Liver (tissue), 9 donors: ENCODE measurements around the gene CRACR2A. TPM values are rescaled to one million over a fixed set of nuclear protein-coding genes. Genes with fewer than 3 reads are reported as not detected.

Experiments
- DNase-seq: peaks from one replicate; pipeline ENCODE4 v3.0.0-alpha.2; 2017; ENCODE audit warnings: low spot score
- H3K27ac ChIP-seq, 2 donors: one replicate each; pipeline ENCODE4 v1.7.0; 2013; ENCODE audit warnings: inconsistent platforms in 2 of 2, low read length in 2 of 2, control low read depth in 1 of 2, low read depth in 1 of 2, mild to moderate bottlenecking in 1 of 2
- H3K27me3 ChIP-seq, 4 donors: one replicate each; pipeline versions ENCODE4 v1.6.1 to v1.7.0; 2013; ENCODE audit warnings: low read length in 3 of 4, inconsistent platforms in 1 of 4, mild to moderate bottlenecking in 1 of 4, moderate library complexity in 1 of 4; ENCODE audit not compliant: control insufficient read depth in 4 of 4, insufficient read depth in 4 of 4
- H3K36me3 ChIP-seq, 4 donors: one replicate each; pipeline versions ENCODE4 v1.6.1 to v1.7.0; 2013; ENCODE audit warnings: low read length in 3 of 4, mild to moderate bottlenecking in 3 of 4, low read depth in 1 of 4, moderate library complexity in 1 of 4; ENCODE audit not compliant: control insufficient read depth in 4 of 4, insufficient read depth in 3 of 4
- H3K4me1 ChIP-seq, 4 donors: one replicate each; pipeline versions ENCODE4 v1.6.1 to v1.7.0; 2013; ENCODE audit warnings: low read length in 3 of 4, mild to moderate bottlenecking in 3 of 4, moderate library complexity in 1 of 4; ENCODE audit not compliant: control insufficient read depth in 4 of 4, insufficient read depth in 4 of 4
- H3K4me3 ChIP-seq, 3 donors: one replicate each; pipeline versions ENCODE4 v1.6.1 to v1.7.0; 2013; ENCODE audit warnings: low read length in 3 of 3, control low read depth in 1 of 3, low read depth in 1 of 3, mild to moderate bottlenecking in 1 of 3
- H3K9ac ChIP-seq, 2 donors: one replicate each; pipeline ENCODE4 v1.7.0; 2013; ENCODE audit warnings: low read length in 2 of 2, mild to moderate bottlenecking in 2 of 2, moderate library complexity in 2 of 2, control low read depth in 1 of 2, low read depth in 1 of 2
- H3K9me3 ChIP-seq, 4 donors: one replicate each; pipeline versions ENCODE4 v1.6.1 to v1.7.0; 2013; ENCODE audit warnings: low read length in 3 of 4; ENCODE audit not compliant: control insufficient read depth in 4 of 4
- EGR1 ChIP-seq, 2 donors: IDR thresholded peaks; 2 replicates each; pipeline ENCODE4 v1.6.1; 2016 to 2018; ENCODE audit warnings: antibody characterized with exemption in 2 of 2, low read depth in 2 of 2
- FOXA1 ChIP-seq: IDR thresholded peaks from 2 replicates; pipeline ENCODE4 v1.6.1; 2016; ENCODE audit warnings: antibody characterized with exemption
- FOXA2 ChIP-seq: IDR thresholded peaks from 2 replicates; pipeline ENCODE4 v1.6.1; 2016; ENCODE audit warnings: antibody characterized with exemption
- GABPA ChIP-seq, 2 donors: IDR thresholded peaks in 1 of 2; conservative IDR thresholded peaks in 1 of 2; 2 replicates each; pipeline ENCODE4 v1.6.1; 2016; ENCODE audit warnings: antibody characterized with exemption in 2 of 2, mild to moderate bottlenecking in 1 of 2, moderate library complexity in 1 of 2
- HNF4A ChIP-seq, 2 donors: conservative IDR thresholded peaks; 2 replicates each; pipeline ENCODE4 v1.6.1; 2016; ENCODE audit warnings: antibody characterized with exemption in 2 of 2, mild to moderate bottlenecking in 2 of 2
- HNF4G ChIP-seq: IDR thresholded peaks from 2 replicates; pipeline ENCODE4 v1.6.1; 2016; ENCODE audit warnings: antibody characterized with exemption
- JUND ChIP-seq, 2 donors: IDR thresholded peaks; 2 replicates each; pipeline ENCODE4 v1.6.1; 2016; ENCODE audit warnings: antibody characterized with exemption in 2 of 2
- NR2F2 ChIP-seq: IDR thresholded peaks from 2 replicates; pipeline ENCODE4 v1.6.1; 2016; ENCODE audit warnings: antibody characterized with exemption
- RAD21 ChIP-seq, 2 donors: IDR thresholded peaks; 2 replicates each; pipeline ENCODE4 v1.6.1; 2016; ENCODE audit warnings: antibody characterized with exemption in 2 of 2, mild to moderate bottlenecking in 2 of 2
- SP1 ChIP-seq: IDR thresholded peaks from 2 replicates; pipeline ENCODE4 v1.6.1; 2018; ENCODE audit warnings: antibody characterized with exemption, mild to moderate bottlenecking
- TAF1 ChIP-seq: conservative IDR thresholded peaks from 2 replicates; pipeline ENCODE4 v1.6.1; 2016; ENCODE audit warnings: antibody characterized with exemption, mild to moderate bottlenecking
- YY1 ChIP-seq: IDR thresholded peaks from 2 replicates; pipeline ENCODE4 v1.6.1; 2016; ENCODE audit warnings: antibody characterized with exemption, mild to moderate bottlenecking
- WGBS: extraction: QIAGEN DNeasy Blood & Tissue Kit; methylation state at CpG from one replicate; pipeline ENCODE4 v1.1.7; 2013; 5-methylcytosine and 5-hydroxymethylcytosine counted together
- polyA plus RNA-seq, 2 donors: library from polyadenylated mRNA; stranded (reverse) in 1 of 2; unstranded in 1 of 2; fragments of 200-250 nt in 1 of 2; fragments of >200 nt in 1 of 2; fragmentation: Nextera tagmentation in 1 of 2; extraction: Ambion mirVana in 1 of 2; gene quantifications; one replicate each; pipeline versions ENCODE4 v1.2.1 to v1.2.3, GENCODE V29; 2013 to 2015
- total RNA-seq, 2 donors: library from RNA; depleted of rRNA; stranded (reverse); fragments of >200 nt; gene quantifications; one replicate each; pipeline ENCODE4 v1.2.3, GENCODE V29; 2014
- TF ChIP-seq, protein P1 (sequence below): fragments of 150-350 bp; IDR thresholded peaks from 2 replicates; pipeline ENCODE4 v1.5.1; 2017; ENCODE audit warnings: improper control_type of control experiment, low read depth, low read length; ENCODE audit not compliant: missing input control
- TF ChIP-seq, protein P2 (sequence below): IDR thresholded peaks from 2 replicates; pipeline ENCODE4 v1.6.1; 2016; ENCODE audit warnings: antibody characterized with exemption
- TF ChIP-seq, protein P3 (sequence below): IDR thresholded peaks from 2 replicates; pipeline ENCODE4 v1.6.1; 2016; ENCODE audit warnings: antibody characterized with exemption, mild to moderate bottlenecking
- TF ChIP-seq, protein P4 (sequence below): IDR thresholded peaks from 2 replicates; pipeline ENCODE4 v1.6.1; 2016; ENCODE audit warnings: antibody characterized with exemption
- TF ChIP-seq, protein P5 (sequence below): IDR thresholded peaks from 2 replicates; pipeline ENCODE4 v1.6.1; 2016; ENCODE audit warnings: antibody characterized with exemption
- donor health status: healthy.
- donor health status: healthy.
- donor health status: healthy.
- donor health status: healthy.
- donor health status: healthy.

Gene CRACR2A
- total and polyA plus RNA-seq, 4 donors: 0.33 to 4.2 (median 1.4) TPM

DNA sequence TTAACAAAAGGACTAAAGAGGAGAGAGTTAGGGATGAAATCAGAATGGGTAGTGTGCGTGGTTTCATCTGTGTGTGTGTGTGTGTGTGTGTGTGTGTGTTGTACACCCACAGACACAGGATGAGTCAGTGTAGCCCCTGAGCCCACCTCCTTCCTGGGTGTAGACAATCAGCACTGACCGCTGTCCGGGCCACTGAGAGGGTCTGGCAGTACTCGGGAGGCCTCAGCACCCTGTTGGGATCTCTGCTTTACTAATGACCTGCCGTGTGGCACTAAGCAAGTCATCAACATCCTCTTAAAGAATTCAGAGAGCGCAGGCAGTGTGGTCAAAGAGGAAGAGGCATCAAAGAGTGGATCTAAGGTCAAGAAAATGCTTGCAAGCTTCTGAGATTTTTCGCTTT is 149.3 kb downstream of the CRACR2A start:
- Histone ChIP-seq H3K36me3 (no peaks in the 10 kb centered on the region), H3K27me3 (peaks cover 0 to 11% (median 5%) of the 10 kb centered on the region in 4 donors), H3K27ac (no peak overlapping the region), H3K4me3 (no peak overlapping the region), H3K9ac (no peak overlapping the region), H3K4me1 (no peaks in the 10 kb centered on the region), H3K9me3 (no peaks in the 10 kb centered on the region)
- DNase-seq: no peak
- TF ChIP-seq HNF4G (no peak), NR2F2 (no peak), FOXA1 (no peak)
- TF ChIP-seq, protein P1, sequence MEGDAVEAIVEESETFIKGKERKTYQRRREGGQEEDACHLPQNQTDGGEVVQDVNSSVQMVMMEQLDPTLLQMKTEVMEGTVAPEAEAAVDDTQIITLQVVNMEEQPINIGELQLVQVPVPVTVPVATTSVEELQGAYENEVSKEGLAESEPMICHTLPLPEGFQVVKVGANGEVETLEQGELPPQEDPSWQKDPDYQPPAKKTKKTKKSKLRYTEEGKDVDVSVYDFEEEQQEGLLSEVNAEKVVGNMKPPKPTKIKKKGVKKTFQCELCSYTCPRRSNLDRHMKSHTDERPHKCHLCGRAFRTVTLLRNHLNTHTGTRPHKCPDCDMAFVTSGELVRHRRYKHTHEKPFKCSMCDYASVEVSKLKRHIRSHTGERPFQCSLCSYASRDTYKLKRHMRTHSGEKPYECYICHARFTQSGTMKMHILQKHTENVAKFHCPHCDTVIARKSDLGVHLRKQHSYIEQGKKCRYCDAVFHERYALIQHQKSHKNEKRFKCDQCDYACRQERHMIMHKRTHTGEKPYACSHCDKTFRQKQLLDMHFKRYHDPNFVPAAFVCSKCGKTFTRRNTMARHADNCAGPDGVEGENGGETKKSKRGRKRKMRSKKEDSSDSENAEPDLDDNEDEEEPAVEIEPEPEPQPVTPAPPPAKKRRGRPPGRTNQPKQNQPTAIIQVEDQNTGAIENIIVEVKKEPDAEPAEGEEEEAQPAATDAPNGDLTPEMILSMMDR: no peak
- 82% methylated on average over 7 of the region's 7 CpGs for WGBS

DNA sequence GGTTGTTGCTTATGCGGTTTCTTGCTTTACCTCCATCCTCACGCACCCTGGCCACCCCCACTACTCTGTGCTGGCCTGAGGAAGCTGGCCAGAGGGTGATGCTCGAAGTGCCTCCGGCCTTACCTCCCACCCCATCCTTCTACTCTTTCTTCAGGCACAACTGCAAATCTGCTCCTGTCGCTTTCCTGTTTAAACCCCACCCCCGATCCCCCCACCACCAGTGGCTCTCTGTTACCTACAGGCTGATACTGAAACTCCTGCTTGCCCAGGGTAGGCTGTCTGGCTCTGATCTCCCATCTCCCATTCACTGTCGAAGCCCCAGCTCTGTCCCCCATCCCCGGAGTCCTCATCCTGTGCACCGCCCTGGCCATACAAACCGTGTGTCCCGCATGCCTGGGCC is 150.4 kb downstream of the CRACR2A start:
- no peak overlapping the region for H3K4me3 ChIP-seq
- DNase-seq: no peak
- no peaks in the 10 kb centered on the region for H3K36me3 ChIP-seq
- no peaks in the 10 kb centered on the region for H3K4me1 ChIP-seq
- H3K27me3 ChIP-seq: peaks cover 0 to 11% (median 5%) of the 10 kb centered on the region in 4 donors
- no peaks in the 10 kb centered on the region for H3K9me3 ChIP-seq
- no peak overlapping the region for H3K9ac ChIP-seq
- WGBS: 75% methylated on average over 11 of the region's 11 CpGs
- TF ChIP-seq JUND (IDR thresholded peaks at IDR 0.05): no peak
- TF ChIP-seq FOXA1: no peak
- no peak for TF ChIP-seq TAF1
- TF ChIP-seq NR2F2: no peak
- no peak for TF ChIP-seq HNF4G
- no peak for TF ChIP-seq EGR1 (IDR thresholded peaks at IDR 0.05; ENCODE audit: low read depth in 2 of 2)
- TF ChIP-seq, protein P2, sequence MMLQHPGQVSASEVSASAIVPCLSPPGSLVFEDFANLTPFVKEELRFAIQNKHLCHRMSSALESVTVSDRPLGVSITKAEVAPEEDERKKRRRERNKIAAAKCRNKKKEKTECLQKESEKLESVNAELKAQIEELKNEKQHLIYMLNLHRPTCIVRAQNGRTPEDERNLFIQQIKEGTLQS: no peak
- no peak for TF ChIP-seq RAD21 (IDR thresholded peaks at IDR 0.05)
- no peak for TF ChIP-seq HNF4A (conservative IDR thresholded peaks at IDR 0.05)
- no peak for TF ChIP-seq SP1
- TF ChIP-seq, protein P3, sequence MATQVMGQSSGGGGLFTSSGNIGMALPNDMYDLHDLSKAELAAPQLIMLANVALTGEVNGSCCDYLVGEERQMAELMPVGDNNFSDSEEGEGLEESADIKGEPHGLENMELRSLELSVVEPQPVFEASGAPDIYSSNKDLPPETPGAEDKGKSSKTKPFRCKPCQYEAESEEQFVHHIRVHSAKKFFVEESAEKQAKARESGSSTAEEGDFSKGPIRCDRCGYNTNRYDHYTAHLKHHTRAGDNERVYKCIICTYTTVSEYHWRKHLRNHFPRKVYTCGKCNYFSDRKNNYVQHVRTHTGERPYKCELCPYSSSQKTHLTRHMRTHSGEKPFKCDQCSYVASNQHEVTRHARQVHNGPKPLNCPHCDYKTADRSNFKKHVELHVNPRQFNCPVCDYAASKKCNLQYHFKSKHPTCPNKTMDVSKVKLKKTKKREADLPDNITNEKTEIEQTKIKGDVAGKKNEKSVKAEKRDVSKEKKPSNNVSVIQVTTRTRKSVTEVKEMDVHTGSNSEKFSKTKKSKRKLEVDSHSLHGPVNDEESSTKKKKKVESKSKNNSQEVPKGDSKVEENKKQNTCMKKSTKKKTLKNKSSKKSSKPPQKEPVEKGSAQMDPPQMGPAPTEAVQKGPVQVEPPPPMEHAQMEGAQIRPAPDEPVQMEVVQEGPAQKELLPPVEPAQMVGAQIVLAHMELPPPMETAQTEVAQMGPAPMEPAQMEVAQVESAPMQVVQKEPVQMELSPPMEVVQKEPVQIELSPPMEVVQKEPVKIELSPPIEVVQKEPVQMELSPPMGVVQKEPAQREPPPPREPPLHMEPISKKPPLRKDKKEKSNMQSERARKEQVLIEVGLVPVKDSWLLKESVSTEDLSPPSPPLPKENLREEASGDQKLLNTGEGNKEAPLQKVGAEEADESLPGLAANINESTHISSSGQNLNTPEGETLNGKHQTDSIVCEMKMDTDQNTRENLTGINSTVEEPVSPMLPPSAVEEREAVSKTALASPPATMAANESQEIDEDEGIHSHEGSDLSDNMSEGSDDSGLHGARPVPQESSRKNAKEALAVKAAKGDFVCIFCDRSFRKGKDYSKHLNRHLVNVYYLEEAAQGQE: no peak
- TF ChIP-seq, protein P4, sequence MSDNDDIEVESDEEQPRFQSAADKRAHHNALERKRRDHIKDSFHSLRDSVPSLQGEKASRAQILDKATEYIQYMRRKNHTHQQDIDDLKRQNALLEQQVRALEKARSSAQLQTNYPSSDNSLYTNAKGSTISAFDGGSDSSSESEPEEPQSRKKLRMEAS: no peak
- TF ChIP-seq GABPA (IDR thresholded peaks at IDR 0.05 in 1 of 2, conservative IDR thresholded peaks at IDR 0.05 in 1 of 2): no peak
- TF ChIP-seq YY1: no peak
- TF ChIP-seq FOXA2: no peak
- TF ChIP-seq, protein P5, sequence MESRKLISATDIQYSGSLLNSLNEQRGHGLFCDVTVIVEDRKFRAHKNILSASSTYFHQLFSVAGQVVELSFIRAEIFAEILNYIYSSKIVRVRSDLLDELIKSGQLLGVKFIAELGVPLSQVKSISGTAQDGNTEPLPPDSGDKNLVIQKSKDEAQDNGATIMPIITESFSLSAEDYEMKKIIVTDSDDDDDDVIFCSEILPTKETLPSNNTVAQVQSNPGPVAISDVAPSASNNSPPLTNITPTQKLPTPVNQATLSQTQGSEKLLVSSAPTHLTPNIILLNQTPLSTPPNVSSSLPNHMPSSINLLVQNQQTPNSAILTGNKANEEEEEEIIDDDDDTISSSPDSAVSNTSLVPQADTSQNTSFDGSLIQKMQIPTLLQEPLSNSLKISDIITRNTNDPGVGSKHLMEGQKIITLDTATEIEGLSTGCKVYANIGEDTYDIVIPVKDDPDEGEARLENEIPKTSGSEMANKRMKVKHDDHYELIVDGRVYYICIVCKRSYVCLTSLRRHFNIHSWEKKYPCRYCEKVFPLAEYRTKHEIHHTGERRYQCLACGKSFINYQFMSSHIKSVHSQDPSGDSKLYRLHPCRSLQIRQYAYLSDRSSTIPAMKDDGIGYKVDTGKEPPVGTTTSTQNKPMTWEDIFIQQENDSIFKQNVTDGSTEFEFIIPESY: no peak
- H3K27ac ChIP-seq: no peak overlapping the region
